HT1080 (cell line): ENCODE data around the gene UBE2N. TPM values are rescaled to one million over a fixed set of nuclear protein-coding genes. Genes with fewer than 3 reads are reported as not detected.

Experiments
- DNase-seq: peaks from one replicate; pipeline ENCODE4 v3.0.0-alpha.2; 2015; ENCODE audit warnings: low read depth
- small RNA-seq: library from RNA; depleted of rRNA; stranded (forward); fragments of <200 nt; gene quantifications from one replicate; pipeline ENCODE3, GENCODE V24; 2014
- total RNA-seq: library from RNA; depleted of rRNA; stranded (reverse); fragments of >200 nt; shearing (Covaris generic); gene quantifications from 2 replicates; pipeline ENCODE4 v1.2.3, GENCODE V29; 2014; rRNA removed

The UBE2N gene
- total RNA-seq, 1 experiment from 2014 or later, result 539 TPM

GRCh38 chr12:93361151-93361919 is 80.4 kb downstream of the UBE2N start:
- DNase-seq, result peak; percentile 37

GRCh38 chr12:93360688-93361087 is 81.1 kb downstream of the UBE2N start:
- DNase-seq, result no peak

DNA sequence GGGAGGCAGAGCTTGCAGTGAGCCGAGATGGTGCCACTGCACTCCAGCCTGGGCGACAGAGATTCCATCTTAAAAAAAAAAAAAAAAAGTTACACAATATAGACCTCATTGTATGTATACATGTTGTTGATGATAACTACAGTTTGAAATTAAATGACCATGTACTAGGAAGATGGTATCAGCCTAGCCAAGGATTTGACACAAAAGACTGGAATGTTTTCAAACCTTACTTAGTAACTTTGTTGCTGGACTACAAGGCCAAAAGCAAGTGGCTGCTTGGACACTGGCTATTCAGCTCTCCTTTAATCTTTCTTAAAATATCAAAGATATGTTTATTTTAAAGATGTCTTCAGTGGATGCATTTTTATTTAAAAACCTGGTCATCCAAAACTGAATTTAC is 82.9 kb downstream of the UBE2N start:
- no peak for DNase-seq

DNA sequence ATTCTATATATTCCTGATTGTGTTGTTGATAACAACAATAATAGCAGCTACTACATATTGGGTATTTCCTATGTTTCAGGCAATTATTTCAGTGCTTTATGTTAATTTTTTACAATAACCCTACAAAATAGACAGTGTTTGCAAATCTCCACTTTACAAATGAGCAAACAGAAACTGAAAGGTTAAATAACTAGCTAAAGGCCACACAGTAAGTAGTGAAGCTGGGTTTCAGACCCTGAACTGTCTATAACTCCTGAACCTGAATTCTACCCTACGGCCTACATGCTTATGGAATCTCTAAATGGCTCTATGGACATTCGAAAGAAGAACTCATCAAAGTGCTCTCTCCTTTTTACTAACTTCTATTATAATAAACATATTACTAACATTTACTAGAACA is 83.7 kb downstream of the UBE2N start:
- no peak for DNase-seq

DNA sequence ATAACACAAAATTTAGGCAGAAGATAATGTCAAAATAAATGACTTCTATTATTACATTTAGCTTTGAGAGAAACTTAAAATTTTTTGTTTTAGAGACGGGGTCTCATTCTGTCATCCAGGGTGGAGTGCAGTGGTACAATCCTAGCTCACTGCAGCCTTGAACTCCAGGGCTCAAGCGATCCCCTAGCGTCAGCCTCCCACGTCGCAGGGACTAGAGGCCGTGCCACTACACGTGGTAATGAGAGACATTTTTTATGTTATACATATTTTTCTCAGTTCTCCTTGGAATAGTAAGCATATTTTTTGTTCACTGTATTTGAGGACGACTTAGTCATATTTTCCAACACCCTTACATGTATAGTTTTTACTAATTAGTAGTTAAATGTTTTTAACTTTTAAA is 85.5 kb downstream of the UBE2N start:
- no peak for DNase-seq

Small RNAs within 50 kb of the gene (small RNA-seq; reads per million reads assigned to genes)
- not detected for gene RF00019

Other genes with a start within 250 kb of the UBE2N start
- gene NUDT4, start 64.0 kb downstream of the UBE2N start, total RNA-seq, result 29.2 and 42.9 TPM in 2 replicates
- 127 and 135 TPM in 2 replicates for gene MRPL42, start 25.6 kb upstream of the UBE2N start, total RNA-seq
- 14.9 and 15.6 TPM in 2 replicates for gene SOCS2, start 130.7 kb upstream of the UBE2N start, total RNA-seq
- gene CRADD, start 235.4 kb upstream of the UBE2N start, total RNA-seq, result 21.4 and 21.5 TPM in 2 replicates